UCSD-AML1 (cell line): ENCODE measurements around the gene KRTAP6-1.

Experiments
- DNase-seq: peaks from one replicate; lab custom pipeline; 2025; ENCODE audit not compliant: unreplicated experiment; lab: John Stamatoyannopoulos, UW

Gene KRTAP6-1

GRCh38 chr21:30579346-30579745 lies 34.4 kb downstream of the KRTAP6-1 start:
- DNase-seq: no peak

- no peak for DNase-seq
Observed at GRCh38 chr21:30577766-30578165, 36.0 kb downstream of the KRTAP6-1 start.

- DNase-seq: no peak
Observed at GRCh38 chr21:30567617-30568016, 46.1 kb downstream of the KRTAP6-1 start.

GRCh38 chr21:30563630-30564029 lies 50.1 kb downstream of the KRTAP6-1 start:
- no peak for DNase-seq
